ENCODE results near the gene CALY. TPM values are rescaled to one million over a fixed set of nuclear protein-coding genes. Genes with fewer than 3 reads are reported as not detected.
"Not testable (repeated sequence)": the region's sequence is repeated elsewhere in the genome, so short reads cannot be mapped to it uniquely, and the experiment has no call there.

The CALY gene
- total RNA-seq, 1 experiment from 2014 or later: not detected

- ChIA-PET POLR2A (ENCODE audit: low non-redundant PET) (interaction anchor here (0.7 kb wide), 1 partner anchor 17 kb away, joined by 4 read pairs; no protein-coding TSS in a partner anchor), CTCF (no interaction called here)
- no peaks in the 10 kb centered on the region for H3K27me3 ChIP-seq (replicated peaks; ENCODE audit: insufficient read depth, low read depth, low read length, poor library complexity)
- no peak for DNase-seq (ENCODE audit: low spot score)
- H3K4me1 ChIP-seq (ENCODE audit: insufficient read depth, low read length, poor library complexity, severe bottlenecking): no peaks in the 10 kb centered on the region
- H3K36me3 ChIP-seq (ENCODE audit: insufficient read depth, low read length, poor library complexity, severe bottlenecking): peaks cover 39% of the 10 kb centered on the region
- no peak overlapping the region for H3K27ac ChIP-seq (ENCODE audit: low read depth, low read length, poor library complexity, severe bottlenecking)
- no peak for TF ChIP-seq EZH2 (IDR thresholded peaks at IDR 0.05; ENCODE audit: borderline replicate concordance, low read depth, low read length, poor library complexity, severe bottlenecking)
- TF ChIP-seq, protein P1, sequence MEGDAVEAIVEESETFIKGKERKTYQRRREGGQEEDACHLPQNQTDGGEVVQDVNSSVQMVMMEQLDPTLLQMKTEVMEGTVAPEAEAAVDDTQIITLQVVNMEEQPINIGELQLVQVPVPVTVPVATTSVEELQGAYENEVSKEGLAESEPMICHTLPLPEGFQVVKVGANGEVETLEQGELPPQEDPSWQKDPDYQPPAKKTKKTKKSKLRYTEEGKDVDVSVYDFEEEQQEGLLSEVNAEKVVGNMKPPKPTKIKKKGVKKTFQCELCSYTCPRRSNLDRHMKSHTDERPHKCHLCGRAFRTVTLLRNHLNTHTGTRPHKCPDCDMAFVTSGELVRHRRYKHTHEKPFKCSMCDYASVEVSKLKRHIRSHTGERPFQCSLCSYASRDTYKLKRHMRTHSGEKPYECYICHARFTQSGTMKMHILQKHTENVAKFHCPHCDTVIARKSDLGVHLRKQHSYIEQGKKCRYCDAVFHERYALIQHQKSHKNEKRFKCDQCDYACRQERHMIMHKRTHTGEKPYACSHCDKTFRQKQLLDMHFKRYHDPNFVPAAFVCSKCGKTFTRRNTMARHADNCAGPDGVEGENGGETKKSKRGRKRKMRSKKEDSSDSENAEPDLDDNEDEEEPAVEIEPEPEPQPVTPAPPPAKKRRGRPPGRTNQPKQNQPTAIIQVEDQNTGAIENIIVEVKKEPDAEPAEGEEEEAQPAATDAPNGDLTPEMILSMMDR (conservative IDR thresholded peaks at IDR 0.05; ENCODE audit: low read depth, low read length): no peak
- H3K9me3 ChIP-seq (ENCODE audit: low read depth, low read length, poor library complexity, severe bottlenecking): no peaks in the 10 kb centered on the region
- intact Hi-C loops (cut with micrococcal nuclease; ENCODE audit: unreplicated experiment): no loop called here
- no TSS peak for BruUV-seq (replicated peaks)
- H3K4me3 ChIP-seq (ENCODE audit: low read depth, low read length, poor library complexity, severe bottlenecking): no peak overlapping the region
Observed at GRCh38 chr10:133368153-133368552, 31.5 kb upstream of the CALY start.

- BruUV-seq (replicated peaks); intact Hi-C loops (cut with micrococcal nuclease; ENCODE audit: unreplicated experiment); H3K9me3 ChIP-seq (ENCODE audit: low read depth, low read length, poor library complexity, severe bottlenecking); H3K4me3 ChIP-seq (ENCODE audit: low read depth, low read length, poor library complexity, severe bottlenecking); H3K27ac ChIP-seq (ENCODE audit: low read depth, low read length, poor library complexity, severe bottlenecking); POLR2A ChIA-PET (ENCODE audit: low non-redundant PET); H3K4me1 ChIP-seq (ENCODE audit: insufficient read depth, low read length, poor library complexity, severe bottlenecking); CTCF ChIA-PET; DNase-seq (ENCODE audit: low spot score); H3K27me3 ChIP-seq (replicated peaks; ENCODE audit: insufficient read depth, low read depth, low read length, poor library complexity): not testable (repeated sequence)
- H3K36me3 ChIP-seq (ENCODE audit: insufficient read depth, low read length, poor library complexity, severe bottlenecking): peaks cover 43% of the 10 kb centered on the region
Observed at GRCh38 chr10:133367461-133367860, 30.8 kb upstream of the CALY start.

DNA sequence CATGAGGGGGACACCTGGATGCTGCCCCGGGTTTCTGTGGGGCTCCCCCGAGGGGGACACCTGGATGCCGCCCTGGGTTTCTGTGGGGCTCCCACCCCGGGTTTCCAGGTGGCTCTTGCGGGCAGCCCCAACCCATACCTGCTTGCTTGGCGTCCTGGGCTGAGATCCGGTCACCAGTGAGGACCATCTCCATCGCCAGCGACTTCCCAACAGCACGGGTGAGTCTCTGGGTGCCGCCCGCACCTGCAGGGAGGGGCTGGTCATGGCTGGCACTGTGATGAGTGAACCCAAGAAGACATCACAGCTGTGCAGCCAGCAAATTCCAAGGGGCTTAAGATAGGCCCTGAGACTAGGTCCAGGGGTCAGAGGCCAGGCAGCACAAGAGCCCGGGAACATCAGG is 30.1 kb upstream of the CALY start:
- POLR2A ChIA-PET (ENCODE audit: low non-redundant PET): no interaction called here
- CTCF ChIA-PET: no interaction called here
- intact Hi-C loops (cut with micrococcal nuclease; ENCODE audit: unreplicated experiment): no loop called here
- H3K27ac ChIP-seq (ENCODE audit: low read depth, low read length, poor library complexity, severe bottlenecking): no peak overlapping the region
- peaks cover 49% of the 10 kb centered on the region for H3K36me3 ChIP-seq (ENCODE audit: insufficient read depth, low read length, poor library complexity, severe bottlenecking)
- no peak overlapping the region for H3K4me3 ChIP-seq (ENCODE audit: low read depth, low read length, poor library complexity, severe bottlenecking)
- H3K9me3 ChIP-seq (ENCODE audit: low read depth, low read length, poor library complexity, severe bottlenecking): no peaks in the 10 kb centered on the region
- no peaks in the 10 kb centered on the region for H3K27me3 ChIP-seq (replicated peaks; ENCODE audit: insufficient read depth, low read depth, low read length, poor library complexity)
- TF ChIP-seq EZH2 (IDR thresholded peaks at IDR 0.05; ENCODE audit: borderline replicate concordance, low read depth, low read length, poor library complexity, severe bottlenecking): no peak
- TF ChIP-seq, protein P1 (conservative IDR thresholded peaks at IDR 0.05; ENCODE audit: low read depth, low read length): no peak
- no peak for DNase-seq (ENCODE audit: low spot score)
- no peaks in the 10 kb centered on the region for H3K4me1 ChIP-seq (ENCODE audit: insufficient read depth, low read length, poor library complexity, severe bottlenecking)
- BruUV-seq (replicated peaks): no TSS peak

- Histone ChIP-seq H3K27me3 (replicated peaks; ENCODE audit: insufficient read depth, low read depth, low read length, poor library complexity) (no peaks in the 10 kb centered on the region), H3K4me1 (ENCODE audit: insufficient read depth, low read length, poor library complexity, severe bottlenecking) (no peaks in the 10 kb centered on the region), H3K27ac (ENCODE audit: low read depth, low read length, poor library complexity, severe bottlenecking) (no peak overlapping the region), H3K36me3 (ENCODE audit: insufficient read depth, low read length, poor library complexity, severe bottlenecking) (peaks cover 49% of the 10 kb centered on the region), H3K9me3 (ENCODE audit: low read depth, low read length, poor library complexity, severe bottlenecking) (no peaks in the 10 kb centered on the region), H3K4me3 (ENCODE audit: low read depth, low read length, poor library complexity, severe bottlenecking) (no peak overlapping the region)
- BruUV-seq (replicated peaks): no TSS peak
- CTCF ChIA-PET: no interaction called here
- POLR2A ChIA-PET (ENCODE audit: low non-redundant PET): no interaction called here
- TF ChIP-seq, protein P1 (conservative IDR thresholded peaks at IDR 0.05; ENCODE audit: low read depth, low read length): no peak
- TF ChIP-seq EZH2 (IDR thresholded peaks at IDR 0.05; ENCODE audit: borderline replicate concordance, low read depth, low read length, poor library complexity, severe bottlenecking): no peak
- no peak for DNase-seq (ENCODE audit: low spot score)
- intact Hi-C loops (cut with micrococcal nuclease; ENCODE audit: unreplicated experiment): no loop called here
Observed at GRCh38 chr10:133366130-133366478, 29.4 kb upstream of the CALY start.
